Measurements from ENCODE around the gene NLRP1.

The NLRP1 gene

GRCh38 chr17:5466295-5466694, 118.0 kb downstream of the NLRP1 start:
- no peak for DNase-seq

- DNase-seq = no peak
These were observed 119.4 kb downstream of the NLRP1 start for GRCh38 chr17:5464717-5465507.

Data from activated CD4-positive, alpha-beta T cell treated with anti-CD3 and anti-CD28 coated beads, Interleukin-2, amount 50 U/mL, for 16 hours (primary cell).